ENCODE measurements around the gene SEMA4B. TPM values are rescaled to one million over a fixed set of nuclear protein-coding genes. Genes with fewer than 3 reads are reported as not detected.

The SEMA4B gene
- total and polyA plus RNA-seq, 7 donors, result 1.4 to 10.8 (median 4.4) TPM

DNA sequence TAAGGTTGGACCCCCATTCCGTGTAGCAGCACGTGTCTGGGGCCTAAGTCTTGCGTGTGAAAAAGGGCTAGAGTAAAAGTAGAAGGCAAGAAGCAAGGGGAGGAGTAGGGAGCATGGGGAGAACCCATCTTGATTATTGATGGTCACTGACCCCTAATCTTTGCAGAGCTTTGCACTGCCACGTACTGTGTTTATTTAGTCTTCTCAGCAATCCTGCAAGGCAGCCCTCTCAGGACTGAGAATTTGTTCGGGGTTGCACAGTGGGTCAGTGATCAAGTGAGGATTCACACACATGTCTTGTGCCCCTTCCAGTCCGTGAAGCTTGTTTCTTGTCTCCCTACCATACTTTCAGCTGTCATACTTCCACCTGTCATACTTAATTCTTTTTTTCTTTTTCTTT, 7.2 kb downstream of the SEMA4B start:
- Histone ChIP-seq H3K4me3 (no peak overlapping the region), H3K4me1 (no peaks in the 10 kb centered on the region), H3K27me3 (ENCODE audit: insufficient read depth in 3 of 3, low read length in 2 of 3) (no peaks in the 10 kb centered on the region), H3K9me3 (no peaks in the 10 kb centered on the region), H3K27ac (no peak overlapping the region), H3K36me3 (ENCODE audit: insufficient read depth in 1 of 2, low read depth in 1 of 2) (no peaks in the 10 kb centered on the region)
- WGBS, 3 donors, result 90 to 93% (median 93%) methylated on average over 6 of the region's 6 CpGs
- ATAC-seq (no peak), DNase-seq (no peak)
- intact Hi-C loops (cut with DNase I), result no loop called here
- TF ChIP-seq, protein P1, sequence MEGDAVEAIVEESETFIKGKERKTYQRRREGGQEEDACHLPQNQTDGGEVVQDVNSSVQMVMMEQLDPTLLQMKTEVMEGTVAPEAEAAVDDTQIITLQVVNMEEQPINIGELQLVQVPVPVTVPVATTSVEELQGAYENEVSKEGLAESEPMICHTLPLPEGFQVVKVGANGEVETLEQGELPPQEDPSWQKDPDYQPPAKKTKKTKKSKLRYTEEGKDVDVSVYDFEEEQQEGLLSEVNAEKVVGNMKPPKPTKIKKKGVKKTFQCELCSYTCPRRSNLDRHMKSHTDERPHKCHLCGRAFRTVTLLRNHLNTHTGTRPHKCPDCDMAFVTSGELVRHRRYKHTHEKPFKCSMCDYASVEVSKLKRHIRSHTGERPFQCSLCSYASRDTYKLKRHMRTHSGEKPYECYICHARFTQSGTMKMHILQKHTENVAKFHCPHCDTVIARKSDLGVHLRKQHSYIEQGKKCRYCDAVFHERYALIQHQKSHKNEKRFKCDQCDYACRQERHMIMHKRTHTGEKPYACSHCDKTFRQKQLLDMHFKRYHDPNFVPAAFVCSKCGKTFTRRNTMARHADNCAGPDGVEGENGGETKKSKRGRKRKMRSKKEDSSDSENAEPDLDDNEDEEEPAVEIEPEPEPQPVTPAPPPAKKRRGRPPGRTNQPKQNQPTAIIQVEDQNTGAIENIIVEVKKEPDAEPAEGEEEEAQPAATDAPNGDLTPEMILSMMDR (IDR thresholded peaks at IDR 0.05), result no peak

DNA sequence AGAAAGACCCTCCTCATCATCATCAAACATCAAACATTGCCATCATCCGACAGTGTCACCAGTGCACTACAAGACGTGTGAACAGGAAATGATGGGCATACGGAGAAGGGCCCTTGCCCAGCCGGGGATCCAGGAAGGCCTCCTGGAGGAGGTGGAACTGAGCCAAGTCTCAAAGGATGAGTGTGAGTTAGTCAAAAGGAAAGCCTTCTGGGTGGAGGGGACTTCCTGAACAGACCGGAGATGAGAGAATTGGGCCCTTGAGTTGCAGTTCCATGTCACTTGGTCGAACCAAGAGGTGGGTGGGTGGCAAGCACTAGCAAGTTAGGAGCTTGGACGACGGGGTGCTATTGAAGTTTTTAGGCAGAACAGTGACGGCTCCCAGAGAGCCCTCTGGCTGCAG, 8.5 kb downstream of the SEMA4B start:
- no peaks in the 10 kb centered on the region for H3K36me3 ChIP-seq (ENCODE audit: insufficient read depth in 1 of 2, low read depth in 1 of 2)
- no peak overlapping the region for H3K4me3 ChIP-seq
- DNase-seq (no peak), ATAC-seq (no peak)
- TF ChIP-seq, protein P1 (IDR thresholded peaks at IDR 0.05), result no peak
- 68 to 83% (median 75%) methylated on average over 9 of the region's 9 CpGs for whole genome bisulfite sequencing, 3 donors
- intact Hi-C loops (cut with DNase I), result no loop called here
- H3K9me3 ChIP-seq, result no peaks in the 10 kb centered on the region
- H3K27me3 ChIP-seq (ENCODE audit: insufficient read depth in 3 of 3, low read length in 2 of 3), result no peaks in the 10 kb centered on the region
- H3K27ac ChIP-seq, result no peak overlapping the region
- H3K4me1 ChIP-seq, result no peaks in the 10 kb centered on the region

DNA sequence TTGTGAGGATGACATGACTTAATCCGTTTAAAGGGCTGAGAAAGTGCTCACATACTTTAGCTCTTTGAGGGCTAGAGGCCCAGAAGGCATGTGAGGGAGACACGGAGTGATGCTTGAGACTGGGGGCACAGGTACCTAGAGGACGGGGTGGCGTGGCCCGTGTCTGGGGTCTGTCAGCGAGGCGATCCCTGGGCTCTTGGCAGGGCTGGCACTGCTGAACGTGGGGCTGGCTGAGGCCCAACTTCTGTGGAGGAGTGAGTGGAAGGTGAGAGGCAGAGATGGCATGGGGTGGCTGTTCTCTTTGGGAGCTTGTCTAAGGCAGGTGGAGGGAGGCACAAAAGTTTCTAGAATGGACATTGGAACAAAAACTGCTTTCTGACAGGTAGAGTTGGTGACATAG, 9.5 kb downstream of the SEMA4B start:
- 83 to 87% (median 86%) methylated on average over 8 of the region's 8 CpGs for WGBS, 3 donors
- Histone ChIP-seq H3K9me3 (no peaks in the 10 kb centered on the region), H3K4me3 (no peak overlapping the region), H3K27me3 (ENCODE audit: insufficient read depth in 3 of 3, low read length in 2 of 3) (no peaks in the 10 kb centered on the region), H3K27ac (no peak overlapping the region), H3K36me3 (ENCODE audit: insufficient read depth in 1 of 2, low read depth in 1 of 2) (no peaks in the 10 kb centered on the region), H3K4me1 (no peaks in the 10 kb centered on the region)
- intact Hi-C loops (cut with DNase I), result no loop called here
- ATAC-seq (no peak), DNase-seq (no peak)
- TF ChIP-seq, protein P1 (IDR thresholded peaks at IDR 0.05), result no peak

DNA sequence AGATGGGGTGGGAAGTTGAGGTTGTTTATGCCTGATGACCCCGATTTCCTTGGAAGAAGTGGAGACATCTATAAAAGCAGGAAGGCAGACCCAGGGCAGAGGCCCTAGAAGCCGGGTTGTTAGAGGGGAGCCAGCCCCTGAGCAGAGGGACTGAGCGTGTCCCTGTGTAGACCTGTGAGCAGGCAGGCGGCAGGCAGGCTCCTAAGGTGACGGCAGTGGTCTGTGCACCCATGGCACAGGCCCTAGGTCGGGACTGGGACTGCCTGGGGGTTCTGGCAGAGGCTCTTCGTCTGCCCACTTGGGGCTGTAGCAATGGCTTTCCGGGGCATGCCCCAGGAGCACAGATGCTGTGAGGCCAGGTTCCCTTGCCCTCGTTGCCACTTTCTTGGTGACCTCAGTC, 9.9 kb downstream of the SEMA4B start:
- TF ChIP-seq, protein P1 (IDR thresholded peaks at IDR 0.05), result no peak
- H3K27me3 ChIP-seq (ENCODE audit: insufficient read depth in 3 of 3, low read length in 2 of 3), result no peaks in the 10 kb centered on the region
- no peaks in the 10 kb centered on the region for H3K36me3 ChIP-seq (ENCODE audit: insufficient read depth in 1 of 2, low read depth in 1 of 2)
- H3K4me3 ChIP-seq, result no peak overlapping the region
- no peaks in the 10 kb centered on the region for H3K9me3 ChIP-seq
- ATAC-seq (peak in 1 of 4 donors; percentile 13), DNase-seq (no peak)
- WGBS, 3 donors, result 83 to 94% (median 85%) methylated on average over 9 of the region's 9 CpGs
- no peaks in the 10 kb centered on the region for H3K4me1 ChIP-seq
- intact Hi-C loops (cut with DNase I), result no loop called here
- H3K27ac ChIP-seq, result no peak overlapping the region

DNA sequence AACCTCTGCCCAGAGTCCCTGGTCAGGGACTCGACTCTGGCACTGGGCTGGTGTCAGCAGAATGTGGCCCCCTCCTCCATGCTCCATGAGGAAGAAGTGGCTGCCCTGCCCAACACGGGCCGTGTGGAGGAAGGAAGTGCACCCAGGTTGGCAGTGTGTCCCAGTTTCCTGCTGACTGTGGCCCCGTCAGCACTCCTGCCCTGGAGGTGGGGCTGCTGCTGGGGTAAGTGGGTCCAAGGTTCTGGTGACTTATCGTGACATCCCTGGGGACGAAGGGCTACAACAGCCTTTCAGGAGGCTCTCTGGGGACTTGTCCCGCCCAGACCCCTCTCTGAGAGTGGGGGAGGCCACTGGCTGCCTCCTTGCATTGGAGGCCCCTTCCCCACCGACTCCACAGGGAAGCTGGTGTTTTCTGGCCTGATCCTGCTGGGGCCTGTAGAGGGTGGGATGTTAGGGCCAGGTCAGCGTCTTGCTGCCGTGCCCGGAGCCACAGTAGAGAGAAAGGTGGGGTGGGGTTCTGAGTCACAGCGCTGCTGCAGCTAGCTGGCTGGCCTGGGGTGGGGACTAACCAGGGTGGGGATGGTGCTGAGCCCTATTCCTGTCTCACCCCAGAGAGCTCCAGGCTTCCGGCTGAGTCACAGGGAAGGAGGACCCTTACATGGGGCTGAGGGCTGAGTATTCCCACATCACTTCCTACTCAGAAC, 10.5 kb downstream of the SEMA4B start:
- Histone ChIP-seq H3K36me3 (ENCODE audit: insufficient read depth in 1 of 2, low read depth in 1 of 2) (no peaks in the 10 kb centered on the region), H3K9me3 (no peaks in the 10 kb centered on the region), H3K27me3 (ENCODE audit: insufficient read depth in 3 of 3, low read length in 2 of 3) (no peaks in the 10 kb centered on the region), H3K4me3 (no peak overlapping the region), H3K4me1 (no peaks in the 10 kb centered on the region), H3K27ac (no peak overlapping the region)
- peak in 1 of 4 donors; percentile 29 for ATAC-seq
- intact Hi-C loops (cut with DNase I), result no loop called here
- TF ChIP-seq, protein P1 (IDR thresholded peaks at IDR 0.05), result no peak
- no peak for DNase-seq
- WGBS, 3 donors, result 54 to 74% (median 62%) methylated on average over 12 to 13 of the region's 13 CpGs
